HepG2 (cell line): Measurements from ENCODE around the gene DICER1. TPM values are rescaled to one million over a fixed set of nuclear protein-coding genes. Genes with fewer than 3 reads are reported as not detected.

Experiments used
- ATAC-seq: fragments of 200-7000 bp; cut with Tn5 transposase; 3 replicates; pipeline ENCODE4 v1.9.1; 2020; ENCODE audit warnings: mild to moderate bottlenecking, moderate library complexity
- BruUV-seq: library from RNA; stranded (reverse); fragments of 400-500 nt; replicated peaks from 2 replicates; lab custom pipeline; 2021; lab: Mats Ljungman, UMichigan
- CTCF ChIA-PET: fragments of 300-600 bp; formaldehyde crosslinking; extraction: SDS; loops from one replicate; lab custom pipeline; 2021; ENCODE audit warnings: low total read pairs, inconsistent platforms, low intra/inter-chr PET ratio; lab: Yijun Ruan, JAX
- POLR2A ChIA-PET: fragments of 350-600 bp; sonication (Branson Sonifier 250); formaldehyde crosslinking; loops from one replicate; lab custom pipeline; 2020; ENCODE audit warnings: antibody characterized with exemption, inconsistent platforms; lab: Yijun Ruan, JAX
- DNase-seq: peaks from one replicate; pipeline ENCODE4 v3.0.0-alpha.2; 2015; ENCODE audit warnings: low spot score
- FAIRE-seq: peaks from 3 replicates; lab custom pipeline; 2011; peaks lifted over from hg19 to GRCh38; lab: Jason Lieb, UNC
- H2AFZ ChIP-seq: one replicate; pipeline ENCODE4 v1.6.1; 2011; ENCODE audit warnings: low read length, inconsistent platforms
- H3K27ac ChIP-seq: fragments of 300-600 bp; 3 replicates; pipeline ENCODE4 v1.8.0; 2011; ENCODE audit warnings: mixed run types, mild to moderate bottlenecking, mixed read lengths, low read length, inconsistent platforms; ENCODE audit not compliant: insufficient read depth; ENCODE audit errors: extremely low read length
- H3K27me3 ChIP-seq, 2 experiments: fragments of 200-600 bp in 1 of 2; 2 replicates in 1 of 2; 3 replicates in 1 of 2; pipeline versions ENCODE4 v1.6.0 to v1.8.0; 2011; ENCODE audit warnings: low read length in 2 of 2, mild to moderate bottlenecking in 2 of 2, moderate library complexity in 2 of 2, inconsistent platforms in 1 of 2; ENCODE audit not compliant: insufficient read depth in 2 of 2, control insufficient read depth in 1 of 2
- H3K36me3 ChIP-seq, 2 experiments: fragments of 200-600 bp in 1 of 2; replicated peaks in 1 of 2; 2 replicates in 1 of 2; 3 replicates in 1 of 2; pipeline versions ENCODE4 v1.5.1 to v1.8.0; 2011; ENCODE audit warnings: low read length in 2 of 2, inconsistent platforms in 1 of 2; ENCODE audit not compliant: insufficient read depth in 2 of 2, control insufficient read depth in 1 of 2
- H3K4me1 ChIP-seq: 2 replicates; pipeline ENCODE4 v1.5.1; 2012; ENCODE audit warnings: low read length, inconsistent platforms; ENCODE audit not compliant: insufficient read depth
- H3K4me2 ChIP-seq: 2 replicates; pipeline ENCODE4 v1.6.0; 2011; ENCODE audit warnings: low read depth, low read length, inconsistent platforms
- H3K4me3 ChIP-seq, 3 experiments: fragments of 200-600 bp in 1 of 3; sonication (generic), shearing (Covaris generic) in 1 of 3; replicated peaks in 1 of 3; 2 replicates each; pipeline ENCODE4 v1.5.1; 2011 to 2016; ENCODE audit warnings: low read length in 3 of 3, inconsistent platforms in 2 of 3, low read depth in 2 of 3, mild to moderate bottlenecking in 2 of 3, control low read depth in 1 of 3, mixed read lengths in 1 of 3; ENCODE audit not compliant: insufficient read depth in 1 of 3
- H3K79me2 ChIP-seq: one replicate; pipeline ENCODE4 v1.6.1; 2011; ENCODE audit warnings: low read length, inconsistent platforms; ENCODE audit not compliant: insufficient read depth
- H3K9ac ChIP-seq: 2 replicates; pipeline ENCODE4 v1.6.0; 2011; ENCODE audit warnings: mild to moderate bottlenecking, low read depth, low read length, inconsistent platforms; ENCODE audit not compliant: insufficient read depth
- H3K9me3 ChIP-seq: 2 replicates; pipeline ENCODE4 v1.5.1; 2012; ENCODE audit warnings: mild to moderate bottlenecking, low read length
- H4K20me1 ChIP-seq: 2 replicates; pipeline ENCODE4 v1.6.0; 2011; ENCODE audit warnings: inconsistent platforms, mild to moderate bottlenecking, low read length, moderate library complexity; ENCODE audit not compliant: insufficient read depth
- ARID2 ChIP-seq: sonication (generic); formaldehyde crosslinking; IDR thresholded peaks from 2 replicates; pipeline ENCODE4 v1.8.1; 2022; ENCODE audit warnings: mild to moderate bottlenecking, missing genetic modification reagents, borderline replicate concordance
- ARID4A ChIP-seq: sonication (generic); formaldehyde crosslinking; IDR thresholded peaks from 2 replicates; pipeline ENCODE4 v1.5.0; 2020; ENCODE audit warnings: mild to moderate bottlenecking, missing genetic modification reagents, borderline replicate concordance
- CHCHD3 ChIP-seq: sonication (generic); formaldehyde crosslinking; IDR thresholded peaks from 2 replicates; pipeline ENCODE4 v1.8.0; 2022; ENCODE audit warnings: mild to moderate bottlenecking, missing genetic modification reagents, moderate library complexity
- DMAP1 ChIP-seq: IDR thresholded peaks from 2 replicates; pipeline ENCODE4 v1.6.1; 2016
- KDM5A ChIP-seq: fragments of 200-600 bp; sonication (generic); IDR thresholded peaks from 2 replicates; pipeline ENCODE4 v1.7.0; 2018; ENCODE audit warnings: antibody characterized with exemption, mild to moderate bottlenecking, low read length, borderline replicate concordance
- KLF6 ChIP-seq: IDR thresholded peaks from 2 replicates; pipeline ENCODE4 v1.8.0; 2016; ENCODE audit warnings: missing biosample characterization, missing genetic modification reagents
- ZBED4 ChIP-seq: sonication (generic); formaldehyde crosslinking; IDR thresholded peaks from 2 replicates; pipeline ENCODE4 v1.4.0; 2020; ENCODE audit warnings: missing genetic modification reagents, borderline replicate concordance
- ZMAT3 ChIP-seq: sonication (generic); formaldehyde crosslinking; conservative IDR thresholded peaks from 2 replicates; pipeline ENCODE4 v1.7.0; 2021; ENCODE audit warnings: missing genetic modification reagents
- ZNF138 ChIP-seq: sonication (generic); formaldehyde crosslinking; IDR thresholded peaks from 2 replicates; pipeline ENCODE4 v1.5.0; 2020; ENCODE audit warnings: mild to moderate bottlenecking, low read depth, missing genetic modification reagents
- ZNF20 ChIP-seq: sonication (generic); formaldehyde crosslinking; IDR thresholded peaks from 2 replicates; pipeline ENCODE4 v1.4.0; 2020; ENCODE audit warnings: mild to moderate bottlenecking, moderate library complexity, missing genetic modification reagents
- ZNF776 ChIP-seq: sonication (generic); formaldehyde crosslinking; IDR thresholded peaks from 2 replicates; pipeline ENCODE4 v1.4.0; 2020; ENCODE audit warnings: mild to moderate bottlenecking, missing genetic modification reagents
- ZUFSP ChIP-seq: sonication (generic); formaldehyde crosslinking; IDR thresholded peaks from 2 replicates; pipeline ENCODE4 v1.9.0; 2021; ENCODE audit warnings: missing genetic modification reagents, mild to moderate bottlenecking, borderline replicate concordance
- WGBS: methylation state at CpG from one replicate; pipeline ENCODE4 v1.1.6; 2017; ENCODE audit warnings: low lambda C conversion rate; 5-methylcytosine and 5-hydroxymethylcytosine counted together
- in situ Hi-C: cut with HindIII; loops from 2 replicates; pipeline ENCODE4 v1.10.0; 2017; ENCODE audit warnings: low pct_unique_long_range_greater_than_20kb; ENCODE audit not compliant: extremely low pct_ligation_motif_present
- intact Hi-C: fragments of 100-400 bp; cut with micrococcal nuclease; formaldehyde crosslinking; loops from one replicate; pipeline ENCODE4 v1.10.0; 2022; ENCODE audit not compliant: unreplicated experiment
- polyA plus RNA-seq, 8 experiments: library from polyadenylated mRNA; depleted of rRNA in 3 of 8; stranded (reverse) in 7 of 8; unstranded in 1 of 8; fragments of >200 nt; fragmentation: Illumina TruSeq in 4 of 8; extraction: Trizol in 4 of 8; gene quantifications; 2 replicates each; pipeline versions ENCODE4 v1.2.1 to v1.2.3, GENCODE V29; 2011 to 2016; ENCODE audit warnings: low read depth in 4 of 8, missing spikeins in 1 of 8, mixed read lengths in 1 of 8; ENCODE audit not compliant: insufficient read depth in 1 of 8
- total RNA-seq, 5 experiments: library from RNA; depleted of rRNA; stranded (reverse); fragments of >200 nt; fragmentation: Illumina TruSeq; extraction: Trizol; gene quantifications; 2 replicates each; pipeline ENCODE4 v1.2.3, GENCODE V29; 2016; ENCODE audit warnings: low read depth in 1 of 5

The DICER1 gene
- total and polyA plus RNA-seq, 2 of the 13 experiments (the other 11 are each of a cell fraction or from before 2014, with no cell fraction given) = 31.8 to 61.9 TPM

GRCh38 chr14:95045106-95045701 lies 112.1 kb downstream of the DICER1 start:
- no peaks in the 10 kb centered on the region for H3K36me3 ChIP-seq
- WGBS = 43% methylated on average over 12 of the region's 13 CpGs
- H3K4me3 ChIP-seq = no peak overlapping the region
- H4K20me1 ChIP-seq = no peaks in the 10 kb centered on the region
- H3K4me2 ChIP-seq = no peak overlapping the region
- TF ChIP-seq ZUFSP (CRISPR knock-in tag) (no peak), KDM5A (no peak), DMAP1 (CRISPR knock-in tag) (no peak), ARID2 (CRISPR knock-in tag) (no peak), CHCHD3 (CRISPR knock-in tag) (no peak), ZNF138 (CRISPR knock-in tag) (no peak), ZBED4 (CRISPR knock-in tag) (no peak), ARID4A (CRISPR knock-in tag) (no peak), ZNF20 (CRISPR knock-in tag) (no peak), ZNF776 (CRISPR knock-in tag) (no peak), ZMAT3 (CRISPR knock-in tag) (no peak), KLF6 (CRISPR knock-in tag) (no peak)
- no peaks in the 10 kb centered on the region for H3K4me1 ChIP-seq
- BruUV-seq = no TSS peak
- H3K79me2 ChIP-seq = no peaks in the 10 kb centered on the region
- no peak overlapping the region for H3K9ac ChIP-seq
- no peak for DNase-seq
- no peak overlapping the region for H2AFZ ChIP-seq
- ATAC-seq = no peak
- in situ Hi-C loops (no loop called here), intact Hi-C loops (no loop called here)
- no peak for FAIRE-seq
- H3K27ac ChIP-seq = no peak overlapping the region
- H3K9me3 ChIP-seq = no peaks in the 10 kb centered on the region
- ChIA-PET CTCF (no interaction called here), POLR2A (no interaction called here)
- H3K27me3 ChIP-seq = peaks cover 14 to 78% of the 10 kb centered on the region in 2 experiments
